WTC11 (cell line): ENCODE data around the gene CTNNA3. TPM values are rescaled to one million over a fixed set of nuclear protein-coding genes. Genes with fewer than 3 reads are reported as not detected.

Experiments
- ATAC-seq: fragments of 200-7000 bp; cut with Tn5 transposase; 2 replicates; pipeline ENCODE4 v1.10.0; 2021; ENCODE audit warnings: mild to moderate bottlenecking, moderate library complexity
- CTCF ChIA-PET: fragments of 300-600 bp; sonication (Branson Sonifier 250); formaldehyde crosslinking; loops from one replicate; lab custom pipeline; 2021; ENCODE audit warnings: antibody characterized with exemption; lab: Charles Lee
- POLR2A ChIA-PET: fragments of 350-600 bp; sonication (Branson Sonifier 250); formaldehyde crosslinking; loops from one replicate; lab custom pipeline; 2021; ENCODE audit warnings: antibody characterized with exemption; lab: Charles Lee
- DNase-seq: peaks from one replicate; pipeline ENCODE4 v3.0.0; 2021; ENCODE audit warnings: low spot score
- H3K27ac Mint-ChIP-seq: 2 replicates; pipeline ENCODE4 v1.8.0; 2021; ENCODE audit warnings: mixed read lengths
- H3K27me3 Mint-ChIP-seq: 2 replicates; pipeline ENCODE4 v1.8.0; 2021; ENCODE audit warnings: low read depth, mild to moderate bottlenecking, moderate library complexity, mixed read lengths
- H3K36me3 Mint-ChIP-seq: 2 replicates; pipeline ENCODE4 v1.8.0; 2021; ENCODE audit warnings: mixed read lengths
- H3K4me1 Mint-ChIP-seq: 2 replicates; pipeline ENCODE4 v1.8.0; 2022; ENCODE audit warnings: mixed read lengths
- H3K4me3 Mint-ChIP-seq: 2 replicates; pipeline ENCODE4 v1.8.0; 2021; ENCODE audit warnings: mild to moderate bottlenecking, moderate library complexity, mixed read lengths
- H3K9me3 Mint-ChIP-seq: 2 replicates; pipeline ENCODE4 v1.8.0; 2021; ENCODE audit warnings: mixed read lengths
- ATF1 ChIP-seq: sonication (generic); formaldehyde crosslinking; IDR thresholded peaks from 2 replicates; pipeline ENCODE4 v1.8.1; 2023; ENCODE audit warnings: mild to moderate bottlenecking, moderate library complexity, missing genetic modification reagents
- ELF4 ChIP-seq: sonication (generic); formaldehyde crosslinking; IDR thresholded peaks from 2 replicates; pipeline ENCODE4 v1.8.1; 2022; ENCODE audit warnings: low read depth, mild to moderate bottlenecking, moderate library complexity, missing genetic modification reagents
- EMX1 ChIP-seq: fragments of 250-450 bp; sonication (Bioruptor Pico); IDR thresholded peaks from 2 replicates; pipeline ENCODE4 v1.8.0; 2021; ENCODE audit warnings: mild to moderate bottlenecking
- GABPB1 ChIP-seq: sonication (generic); formaldehyde crosslinking; IDR thresholded peaks from 2 replicates; pipeline ENCODE4 v1.8.1; 2023; ENCODE audit warnings: mild to moderate bottlenecking, missing genetic modification reagents
- GTF2I ChIP-seq: fragments of 250-450 bp; sonication (Bioruptor Pico); conservative IDR thresholded peaks from 2 replicates; pipeline ENCODE4 v1.4.0; 2021; ENCODE audit warnings: mild to moderate bottlenecking
- IRF2 ChIP-seq: sonication (generic); formaldehyde crosslinking; IDR thresholded peaks from 2 replicates; pipeline ENCODE4 v1.8.0; 2022; ENCODE audit warnings: low read depth, missing genetic modification reagents, borderline replicate concordance
- JAZF1 ChIP-seq: fragments of 250-450 bp; sonication (Bioruptor Pico); IDR thresholded peaks from 2 replicates; pipeline ENCODE4 v1.9.0; 2021; ENCODE audit warnings: moderate library complexity, mild to moderate bottlenecking, inconsistent platforms
- MYBL2 ChIP-seq: sonication (generic); formaldehyde crosslinking; IDR thresholded peaks from 2 replicates; pipeline ENCODE4 v1.8.1; 2023; ENCODE audit warnings: mild to moderate bottlenecking, moderate library complexity, missing genetic modification reagents
- NR3C1 ChIP-seq: sonication (generic); formaldehyde crosslinking; conservative IDR thresholded peaks from 2 replicates; pipeline ENCODE4 v1.8.1; 2023; ENCODE audit warnings: low read depth, mild to moderate bottlenecking, missing genetic modification reagents
- PRRX2 ChIP-seq: fragments of 250-450 bp; sonication (Bioruptor Pico); IDR thresholded peaks from 2 replicates; pipeline ENCODE4 v1.8.0; 2021; ENCODE audit warnings: mild to moderate bottlenecking
- SMAD4 ChIP-seq: sonication (generic); formaldehyde crosslinking; IDR thresholded peaks from 2 replicates; pipeline ENCODE4 v1.8.0; 2022; ENCODE audit warnings: mild to moderate bottlenecking, missing genetic modification reagents
- SOX15 ChIP-seq: fragments of 250-450 bp; sonication (Bioruptor Pico); IDR thresholded peaks from 2 replicates; pipeline ENCODE4 v1.9.0; 2021; ENCODE audit warnings: mild to moderate bottlenecking
- SP1 ChIP-seq: sonication (generic); formaldehyde crosslinking; conservative IDR thresholded peaks from 2 replicates; pipeline ENCODE4 v1.8.1; 2022; ENCODE audit warnings: missing genetic modification reagents
- ZNF138 ChIP-seq: sonication (generic); formaldehyde crosslinking; conservative IDR thresholded peaks from 2 replicates; pipeline ENCODE4 v1.8.1; 2022; ENCODE audit warnings: mild to moderate bottlenecking, moderate library complexity, missing genetic modification reagents
- ZNF263 ChIP-seq: sonication (generic); formaldehyde crosslinking; IDR thresholded peaks from 2 replicates; pipeline ENCODE4 v1.8.1; 2022; ENCODE audit warnings: low read depth, mild to moderate bottlenecking, moderate library complexity, missing genetic modification reagents
- ZNF317 ChIP-seq: sonication (generic); formaldehyde crosslinking; IDR thresholded peaks from 2 replicates; pipeline ENCODE4 v1.8.1; 2023; ENCODE audit warnings: low read depth, mild to moderate bottlenecking, moderate library complexity, missing genetic modification reagents, borderline replicate concordance
- ZNF416 ChIP-seq: fragments of 250-450 bp; sonication (Bioruptor Pico); IDR thresholded peaks from 2 replicates; pipeline ENCODE4 v1.9.0; 2021; ENCODE audit warnings: mild to moderate bottlenecking, inconsistent platforms
- total RNA-seq: library from RNA; stranded (reverse); gene quantifications from 3 replicates; pipeline ENCODE4 v1.2.3, GENCODE V29; 2021
- TF ChIP-seq, protein P1 (sequence below): sonication (generic); formaldehyde crosslinking; IDR thresholded peaks from 2 replicates; pipeline ENCODE4 v1.8.1; 2022; ENCODE audit warnings: mild to moderate bottlenecking, moderate library complexity, missing genetic modification reagents
- TF ChIP-seq, protein P2 (sequence below): fragments of 250-450 bp; sonication (Bioruptor Pico); conservative IDR thresholded peaks from 2 replicates; pipeline ENCODE4 v1.9.0; 2021; ENCODE audit warnings: mild to moderate bottlenecking
- TF ChIP-seq, protein P3 (sequence below): sonication (generic); formaldehyde crosslinking; IDR thresholded peaks from 2 replicates; pipeline ENCODE4 v1.8.0; 2022; ENCODE audit warnings: mild to moderate bottlenecking, missing genetic modification reagents
- TF ChIP-seq, protein P4 (sequence below): sonication (generic); formaldehyde crosslinking; IDR thresholded peaks from 2 replicates; pipeline ENCODE4 v1.8.1; 2023; ENCODE audit warnings: mild to moderate bottlenecking, missing genetic modification reagents, moderate library complexity

The CTNNA3 gene
- total RNA-seq, 1 experiment from 2014 or later, result 6.1 TPM

DNA sequence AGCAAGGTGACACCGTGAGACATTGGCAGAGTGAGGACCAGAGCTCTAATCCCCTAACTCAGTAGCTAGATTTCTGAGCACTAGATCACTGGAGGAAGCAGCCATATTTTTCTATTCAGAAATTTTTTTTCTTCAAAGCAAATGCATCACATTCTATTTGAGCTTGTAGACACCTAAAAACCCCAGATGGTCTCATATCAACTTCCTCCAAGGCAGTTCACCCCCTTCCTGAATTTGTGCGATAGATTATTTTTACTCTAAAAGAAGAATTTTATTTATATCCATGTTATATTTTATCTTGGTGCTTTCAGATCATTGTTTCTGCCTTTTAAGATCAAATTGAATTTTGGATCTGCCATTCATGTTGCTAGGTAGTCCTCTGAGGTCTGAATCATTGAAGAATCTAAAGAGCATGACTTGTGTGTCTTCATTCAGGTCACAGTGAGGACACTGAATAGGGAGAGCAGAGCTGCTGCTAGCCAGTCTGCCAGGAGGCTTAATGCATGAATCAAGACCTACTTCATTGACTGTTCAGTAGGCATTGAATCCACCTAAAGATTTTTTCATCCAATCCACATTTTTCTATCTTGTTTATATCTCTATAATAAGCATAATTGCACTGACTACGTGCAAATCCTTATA lies 863.1 kb downstream of the CTNNA3 start:
- Mint-ChIP-seq H3K27ac (no peak overlapping the region), H3K36me3 (no peaks in the 10 kb centered on the region), H3K27me3 (peaks cover 10% of the 10 kb centered on the region), H3K4me1 (peaks cover 31% of the 10 kb centered on the region), H3K4me3 (no peak overlapping the region), H3K9me3 (no peaks in the 10 kb centered on the region; the same call in 1 of the 2 replicates)
- no peak for ATAC-seq
- no peak for DNase-seq
- POLR2A ChIA-PET, result no interaction called here
- TF ChIP-seq ELF4 (no peak), SMAD4 (no peak), GTF2I (CRISPR knock-in tag) (no peak), IRF2 (CRISPR knock-in tag) (no peak), ZNF317 (CRISPR knock-in tag) (no peak), PRRX2 (no peak), ZNF416 (no peak), GABPB1 (CRISPR knock-in tag) (no peak)
- TF ChIP-seq, protein P1, sequence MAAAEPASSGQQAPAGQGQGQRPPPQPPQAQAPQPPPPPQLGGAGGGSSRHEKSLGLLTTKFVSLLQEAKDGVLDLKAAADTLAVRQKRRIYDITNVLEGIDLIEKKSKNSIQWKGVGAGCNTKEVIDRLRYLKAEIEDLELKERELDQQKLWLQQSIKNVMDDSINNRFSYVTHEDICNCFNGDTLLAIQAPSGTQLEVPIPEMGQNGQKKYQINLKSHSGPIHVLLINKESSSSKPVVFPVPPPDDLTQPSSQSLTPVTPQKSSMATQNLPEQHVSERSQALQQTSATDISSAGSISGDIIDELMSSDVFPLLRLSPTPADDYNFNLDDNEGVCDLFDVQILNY (CRISPR knock-in tag), result no peak
- CTCF ChIA-PET, result no interaction called here

DNA sequence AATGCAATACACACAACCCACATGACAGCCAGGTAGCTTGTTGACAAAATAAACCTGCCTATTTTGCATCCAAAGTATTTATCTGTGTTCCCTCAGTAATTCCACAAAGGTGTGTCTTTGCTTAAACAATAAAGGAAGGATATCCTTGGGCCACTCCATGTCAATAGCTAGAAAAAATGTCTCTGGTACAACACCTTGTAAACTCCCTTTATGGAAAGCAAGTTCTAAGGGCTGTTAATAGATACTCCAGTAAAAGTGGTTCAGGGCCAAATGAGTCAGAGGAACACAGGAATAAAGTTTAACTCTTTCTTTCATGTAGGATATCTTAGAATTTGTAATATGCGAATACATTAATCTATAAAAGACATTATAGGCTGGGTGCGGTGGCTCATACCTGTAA lies 867.0 kb downstream of the CTNNA3 start:
- POLR2A ChIA-PET, result no interaction called here
- H3K4me1 Mint-ChIP-seq, result no peaks in the 10 kb centered on the region
- DNase-seq, result no peak
- CTCF ChIA-PET, result no interaction called here
- H3K27me3 Mint-ChIP-seq, result peaks cover 41% of the 10 kb centered on the region
- H3K36me3 Mint-ChIP-seq, result no peaks in the 10 kb centered on the region
- no peak for ATAC-seq
- H3K9me3 Mint-ChIP-seq, result no peaks in the 10 kb centered on the region; the same call in 1 of the 2 replicates
- H3K27ac Mint-ChIP-seq, result no peak overlapping the region
- TF ChIP-seq, protein P1 (CRISPR knock-in tag), result no peak
- TF ChIP-seq, protein P2, sequence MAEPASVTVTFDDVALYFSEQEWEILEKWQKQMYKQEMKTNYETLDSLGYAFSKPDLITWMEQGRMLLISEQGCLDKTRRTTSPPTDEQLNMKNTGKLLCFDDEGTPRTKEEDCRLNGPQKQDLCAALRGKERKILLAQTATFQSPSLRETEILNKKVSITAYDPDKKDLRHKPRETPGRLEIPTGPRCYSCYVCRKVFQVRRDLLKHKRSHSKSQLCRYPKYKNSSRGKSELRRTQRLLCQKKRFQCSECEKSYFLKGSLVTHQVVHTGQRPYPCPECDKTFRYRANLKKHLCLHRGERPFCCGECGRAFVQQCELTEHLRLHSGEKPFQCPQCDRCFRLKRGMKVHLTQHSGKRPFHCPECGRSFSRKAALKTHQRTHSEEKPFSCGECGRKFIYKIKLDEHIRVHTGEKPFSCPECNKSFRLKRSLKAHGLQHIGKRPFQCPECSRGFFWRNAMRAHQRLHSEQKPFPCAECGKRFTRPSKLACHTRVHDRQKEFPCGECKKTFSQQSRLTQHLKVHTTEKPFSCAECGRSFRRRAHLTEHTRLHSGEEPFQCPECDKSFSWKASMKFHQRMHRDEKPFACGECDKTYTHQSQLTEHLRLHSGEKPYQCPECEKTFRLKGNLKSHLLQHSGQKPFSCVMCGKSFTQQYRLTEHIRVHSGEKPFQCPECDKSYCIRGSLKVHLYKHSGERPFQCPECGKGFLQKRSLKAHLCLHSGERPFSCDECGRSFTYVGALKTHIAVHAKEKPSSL, result no peak
- TF ChIP-seq, protein P3, sequence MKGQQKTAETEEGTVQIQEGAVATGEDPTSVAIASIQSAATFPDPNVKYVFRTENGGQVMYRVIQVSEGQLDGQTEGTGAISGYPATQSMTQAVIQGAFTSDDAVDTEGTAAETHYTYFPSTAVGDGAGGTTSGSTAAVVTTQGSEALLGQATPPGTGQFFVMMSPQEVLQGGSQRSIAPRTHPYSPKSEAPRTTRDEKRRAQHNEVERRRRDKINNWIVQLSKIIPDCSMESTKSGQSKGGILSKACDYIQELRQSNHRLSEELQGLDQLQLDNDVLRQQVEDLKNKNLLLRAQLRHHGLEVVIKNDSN, result no peak
- TF ChIP-seq ATF1 (CRISPR knock-in tag), result no peak
- no peak for TF ChIP-seq MYBL2 (CRISPR knock-in tag)
- TF ChIP-seq SOX15 (CRISPR knock-in tag), result no peak
- no peak for TF ChIP-seq GABPB1 (CRISPR knock-in tag)
- TF ChIP-seq ZNF263 (CRISPR knock-in tag), result no peak
- TF ChIP-seq NR3C1, result no peak
- TF ChIP-seq EMX1 (CRISPR knock-in tag), result no peak
- no peak for TF ChIP-seq JAZF1 (CRISPR knock-in tag)
- no peak for TF ChIP-seq ZNF138 (CRISPR knock-in tag)
- TF ChIP-seq, protein P4, sequence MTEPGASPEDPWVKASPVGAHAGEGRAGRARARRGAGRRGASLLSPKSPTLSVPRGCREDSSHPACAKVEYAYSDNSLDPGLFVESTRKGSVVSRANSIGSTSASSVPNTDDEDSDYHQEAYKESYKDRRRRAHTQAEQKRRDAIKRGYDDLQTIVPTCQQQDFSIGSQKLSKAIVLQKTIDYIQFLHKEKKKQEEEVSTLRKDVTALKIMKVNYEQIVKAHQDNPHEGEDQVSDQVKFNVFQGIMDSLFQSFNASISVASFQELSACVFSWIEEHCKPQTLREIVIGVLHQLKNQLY (CRISPR knock-in tag), result no peak
- TF ChIP-seq SP1 (CRISPR knock-in tag), result no peak
- no peak overlapping the region for H3K4me3 Mint-ChIP-seq
